HCT116 (cell line): ENCODE data around the gene EIF4E3. TPM values are rescaled to one million over a fixed set of nuclear protein-coding genes. Genes with fewer than 3 reads are reported as not detected.

ENCODE experiments used
- ATAC-seq: fragments of 200-7000 bp; cut with Tn5 transposase; 2 replicates; pipeline ENCODE4 v1.9.1; 2020; ENCODE audit warnings: mild to moderate bottlenecking, moderate library complexity
- BruUV-seq: library from RNA; stranded (reverse); fragments of 400-500 nt; replicated peaks from 2 replicates; lab custom pipeline; 2021; lab: Mats Ljungman, UMichigan
- CTCF ChIA-PET: fragments of 300-600 bp; sonication (Branson Sonifier 250); formaldehyde crosslinking; loops from one replicate; lab custom pipeline; 2021; ENCODE audit warnings: antibody characterized with exemption; lab: Charles Lee
- POLR2A ChIA-PET: fragments of 300-600, 350-600 bp; sonication (Branson Sonifier 250); formaldehyde crosslinking; loops from one replicate; lab custom pipeline; 2021; ENCODE audit warnings: antibody characterized with exemption; lab: Charles Lee
- RAD21 ChIA-PET, 2 experiments: fragments of 300-600 bp; sonication (Branson Sonifier 250); formaldehyde crosslinking; loops; one replicate each; lab custom pipeline; 2023; ENCODE audit warnings: low total read pairs in 2 of 2; ENCODE audit not compliant: uncharacterized antibody in 2 of 2, unreplicated experiment in 2 of 2, low non-redundant PET in 1 of 2; lab: Charles Lee
- DNase-seq: peaks from one replicate; pipeline ENCODE4 v3.0.0-alpha.2; 2010; ENCODE audit warnings: low read depth, low spot score
- H2AFZ ChIP-seq: fragments of 200-600 bp; shearing (Covaris generic), sonication (generic); 2 replicates; pipeline ENCODE4 v1.6.1; 2017; ENCODE audit warnings: low read depth, mixed run types, mixed read lengths, antibody characterized with exemption, low read length; ENCODE audit not compliant: poor library complexity, severe bottlenecking
- H3K27ac ChIP-seq: 2 replicates; pipeline ENCODE4 v1.5.1; 2012; ENCODE audit warnings: low read depth, low read length
- H3K27me3 ChIP-seq: fragments of 200-600 bp; sonication (generic); 2 replicates; pipeline ENCODE4 v1.6.1; 2016; ENCODE audit warnings: mixed run types, low read length, mixed read lengths; ENCODE audit not compliant: insufficient read depth
- H3K36me3 ChIP-seq, 2 experiments: fragments of 200-500 bp in 1 of 2; fragments of 200-600 bp in 1 of 2; sonication (Bioruptor generic) in 1 of 2; sonication (generic) in 1 of 2; 2 replicates each; pipeline versions ENCODE4 v1.5.1 to v1.6.1; 2014 to 2016; ENCODE audit warnings: low read length in 2 of 2, inconsistent platforms in 1 of 2, mixed read lengths in 1 of 2, mixed run types in 1 of 2; ENCODE audit not compliant: insufficient read depth in 2 of 2, control insufficient read depth in 1 of 2
- H3K4me1 ChIP-seq, 2 experiments: fragments of 200-600 bp in 1 of 2; sonication (generic) in 1 of 2; 2 replicates each; pipeline versions ENCODE4 v1.5.1 to v1.6.1; 2012 to 2017; ENCODE audit warnings: low read length in 2 of 2, inconsistent platforms in 1 of 2, mild to moderate bottlenecking in 1 of 2, mixed read lengths in 1 of 2, mixed run types in 1 of 2, moderate library complexity in 1 of 2; ENCODE audit not compliant: insufficient read depth in 2 of 2, control insufficient read depth in 1 of 2
- H3K4me2 ChIP-seq: fragments of 200-600 bp; sonication (generic); 2 replicates; pipeline ENCODE4 v1.6.1; 2017; ENCODE audit warnings: mixed run types, low read length, mixed read lengths
- H3K4me3 ChIP-seq, 2 experiments: fragments of 200-600 bp in 1 of 2; sonication (generic) in 1 of 2; replicated peaks in 1 of 2; 2 replicates each; pipeline ENCODE4 v1.5.1; 2011 to 2016; ENCODE audit warnings: low read length in 2 of 2, control low read depth in 1 of 2, low read depth in 1 of 2, mild to moderate bottlenecking in 1 of 2, mixed read lengths in 1 of 2, mixed run types in 1 of 2
- H3K79me2 ChIP-seq: fragments of 200-600 bp; sonication (generic); 2 replicates; pipeline ENCODE4 v1.6.1; 2017; ENCODE audit warnings: mild to moderate bottlenecking, mixed run types, low read length, moderate library complexity, mixed read lengths; ENCODE audit not compliant: insufficient read depth
- H3K9ac ChIP-seq: fragments of 200-600 bp; sonication (generic); 2 replicates; pipeline ENCODE4 v1.6.1; 2016; ENCODE audit warnings: low read length, mixed read lengths
- H3K9me2 ChIP-seq: fragments of 200-600 bp; sonication (generic), shearing (Covaris generic); 2 replicates; pipeline ENCODE4 v1.6.1; 2017; ENCODE audit warnings: mixed run types, mild to moderate bottlenecking, moderate library complexity; ENCODE audit not compliant: insufficient read depth
- H3K9me3 ChIP-seq, 2 experiments: fragments of 200-500 bp in 1 of 2; fragments of 200-600 bp in 1 of 2; sonication (Bioruptor generic) in 1 of 2; sonication (generic) in 1 of 2; 2 replicates each; pipeline ENCODE4 v1.6.1; 2014 to 2017; ENCODE audit warnings: low read length in 2 of 2, mixed read lengths in 2 of 2, inconsistent platforms in 1 of 2, low read depth in 1 of 2, mild to moderate bottlenecking in 1 of 2, mixed run types in 1 of 2, moderate library complexity in 1 of 2; ENCODE audit not compliant: control insufficient read depth in 1 of 2, insufficient read depth in 1 of 2
- H4K20me1 ChIP-seq: fragments of 200-600 bp; sonication (generic), shearing (Covaris generic); 2 replicates; pipeline ENCODE4 v1.6.1; 2017; ENCODE audit warnings: mixed run types, mild to moderate bottlenecking, moderate library complexity; ENCODE audit not compliant: insufficient read depth
- CBX3 ChIP-seq: IDR thresholded peaks from 2 replicates; pipeline ENCODE4 v1.6.1; 2012; ENCODE audit warnings: low read depth
- CEBPB ChIP-seq: IDR thresholded peaks from 2 replicates; pipeline ENCODE4 v1.6.1; 2012; ENCODE audit warnings: low read depth
- EZH2 ChIP-seq: fragments of 200-600 bp; sonication (generic); IDR thresholded peaks from 2 replicates; pipeline ENCODE4 v1.6.1; 2017; ENCODE audit warnings: antibody characterized with exemption, mixed run types
- EZH2phosphoT487 ChIP-seq: fragments of 200-600 bp; IDR thresholded peaks from 2 replicates; pipeline ENCODE4 v1.6.1; 2018; ENCODE audit warnings: antibody characterized with exemption, borderline replicate concordance
- FOSL1 ChIP-seq: IDR thresholded peaks from 2 replicates; pipeline ENCODE4 v1.6.1; 2012; ENCODE audit warnings: low read depth
- JUND ChIP-seq: IDR thresholded peaks from 2 replicates; pipeline ENCODE4 v1.6.1; 2012
- POLR2A ChIP-seq: IDR thresholded peaks from 2 replicates; pipeline ENCODE4 v1.7.0; 2011; ENCODE audit warnings: borderline replicate concordance; ENCODE audit not compliant: insufficient read depth, insufficient read length; ENCODE audit errors: extremely low read depth
- RAD21 ChIP-seq: IDR thresholded peaks from 2 replicates; pipeline ENCODE4 v1.6.1; 2012; ENCODE audit warnings: low read depth, mild to moderate bottlenecking
- REST ChIP-seq: IDR thresholded peaks from 2 replicates; pipeline ENCODE4 v1.6.1; 2012; ENCODE audit warnings: low read depth
- TCF7L2 ChIP-seq: IDR thresholded peaks from 2 replicates; pipeline ENCODE4 v1.7.0; 2011; ENCODE audit warnings: borderline replicate concordance, inconsistent platforms; ENCODE audit not compliant: insufficient read depth, insufficient read length; ENCODE audit errors: extremely low read depth
- ZFX ChIP-seq: fragments of 450-650 bp; IDR thresholded peaks from 2 replicates; pipeline ENCODE4 v1.6.1; 2017
- intact Hi-C: fragments of 100-400 bp; cut with micrococcal nuclease; formaldehyde crosslinking; loops from 2 replicates; pipeline ENCODE4 v1.10.0; 2022
- total RNA-seq: library from RNA; stranded (reverse); gene quantifications from one replicate; pipeline ENCODE4 v1.2.1, GENCODE V29; 2021; ENCODE audit not compliant: unreplicated experiment

EIF4E3 gene
- total RNA-seq, 1 experiment from 2014 or later = 6.0 TPM

GRCh38 chr3:71659864-71660591 lies 65.2 kb downstream of the EIF4E3 start:
- Histone ChIP-seq H3K36me3 (no peaks in the 10 kb centered on the region), H3K9ac (no peak overlapping the region), H3K79me2 (no peaks in the 10 kb centered on the region), H3K4me3 (no peak overlapping the region), H3K9me2 (no peaks in the 10 kb centered on the region), H3K4me2 (no peak overlapping the region), H3K27me3 (no peaks in the 10 kb centered on the region), H3K27ac (no peak overlapping the region), H2AFZ (no peak overlapping the region), H3K9me3 (no peaks in the 10 kb centered on the region), H3K4me1 (peaks cover 0 to 8% of the 10 kb centered on the region in 2 experiments; a peak in 1 of 4 replicates), H4K20me1 (no peaks in the 10 kb centered on the region)
- intact Hi-C loops = no loop called here
- ChIA-PET CTCF (no interaction called here), RAD21 (no interaction called here), POLR2A (no interaction called here)
- no peak for DNase-seq
- TF ChIP-seq FOSL1 = no peak
- no peak for TF ChIP-seq EZH2
- no peak for TF ChIP-seq CBX3
- TF ChIP-seq CEBPB = no peak
- no peak for TF ChIP-seq JUND
- TF ChIP-seq REST = no peak
- no peak for TF ChIP-seq ZFX
- TF ChIP-seq TCF7L2 = no peak
- TF ChIP-seq POLR2A = no peak
- no peak for TF ChIP-seq RAD21
- no peak for TF ChIP-seq EZH2phosphoT487
- ATAC-seq = no peak
- no TSS peak for BruUV-seq
